ENCODE data around the gene IL2RA. TPM values are rescaled to one million over a fixed set of nuclear protein-coding genes. Genes with fewer than 3 reads are reported as not detected.

The IL2RA gene
- total RNA-seq, 1 experiment from 2014 or later, result not detected

DNA sequence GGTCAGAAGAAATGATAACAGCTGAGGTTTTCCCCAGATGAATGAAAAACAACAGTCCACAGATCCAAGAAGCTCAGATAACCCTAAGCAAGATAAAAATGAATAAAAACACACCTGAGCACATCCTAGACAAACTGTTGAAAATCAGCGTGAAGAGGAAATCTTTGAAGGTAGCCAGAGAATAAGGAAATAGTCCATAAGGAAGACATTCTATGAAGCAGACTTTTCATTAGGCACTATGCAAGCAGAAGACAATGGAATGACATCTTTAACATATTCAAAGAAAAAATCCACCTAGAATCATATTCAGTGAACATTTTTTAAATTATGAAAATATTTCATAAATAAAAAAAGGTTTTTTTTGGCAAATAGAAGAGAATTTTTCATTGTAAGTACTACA, 69.8 kb downstream of the IL2RA start:
- no peak for TF ChIP-seq EZH2 (IDR thresholded peaks at IDR 0.05; ENCODE audit: borderline replicate concordance, low read depth, low read length, poor library complexity, severe bottlenecking)
- TF ChIP-seq, protein P1, sequence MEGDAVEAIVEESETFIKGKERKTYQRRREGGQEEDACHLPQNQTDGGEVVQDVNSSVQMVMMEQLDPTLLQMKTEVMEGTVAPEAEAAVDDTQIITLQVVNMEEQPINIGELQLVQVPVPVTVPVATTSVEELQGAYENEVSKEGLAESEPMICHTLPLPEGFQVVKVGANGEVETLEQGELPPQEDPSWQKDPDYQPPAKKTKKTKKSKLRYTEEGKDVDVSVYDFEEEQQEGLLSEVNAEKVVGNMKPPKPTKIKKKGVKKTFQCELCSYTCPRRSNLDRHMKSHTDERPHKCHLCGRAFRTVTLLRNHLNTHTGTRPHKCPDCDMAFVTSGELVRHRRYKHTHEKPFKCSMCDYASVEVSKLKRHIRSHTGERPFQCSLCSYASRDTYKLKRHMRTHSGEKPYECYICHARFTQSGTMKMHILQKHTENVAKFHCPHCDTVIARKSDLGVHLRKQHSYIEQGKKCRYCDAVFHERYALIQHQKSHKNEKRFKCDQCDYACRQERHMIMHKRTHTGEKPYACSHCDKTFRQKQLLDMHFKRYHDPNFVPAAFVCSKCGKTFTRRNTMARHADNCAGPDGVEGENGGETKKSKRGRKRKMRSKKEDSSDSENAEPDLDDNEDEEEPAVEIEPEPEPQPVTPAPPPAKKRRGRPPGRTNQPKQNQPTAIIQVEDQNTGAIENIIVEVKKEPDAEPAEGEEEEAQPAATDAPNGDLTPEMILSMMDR (conservative IDR thresholded peaks at IDR 0.05; ENCODE audit: low read depth, low read length), result no peak
- ChIA-PET CTCF (no interaction called here), POLR2A (ENCODE audit: low non-redundant PET) (no interaction called here)
- Histone ChIP-seq H3K9me3 (ENCODE audit: low read depth, low read length, poor library complexity, severe bottlenecking) (peaks cover 4% of the 10 kb centered on the region), H3K36me3 (ENCODE audit: insufficient read depth, low read length, poor library complexity, severe bottlenecking) (no peaks in the 10 kb centered on the region), H3K4me1 (ENCODE audit: insufficient read depth, low read length, poor library complexity, severe bottlenecking) (no peaks in the 10 kb centered on the region), H3K27me3 (replicated peaks; ENCODE audit: insufficient read depth, low read depth, low read length, poor library complexity) (peaks cover 11% of the 10 kb centered on the region), H3K4me3 (ENCODE audit: low read depth, low read length, poor library complexity, severe bottlenecking) (no peak overlapping the region), H3K27ac (ENCODE audit: low read depth, low read length, poor library complexity, severe bottlenecking) (no peak overlapping the region)
- intact Hi-C loops (cut with micrococcal nuclease; ENCODE audit: unreplicated experiment), result no loop called here
- no TSS peak for BruUV-seq (replicated peaks)
- no peak for DNase-seq (ENCODE audit: low spot score)

DNA sequence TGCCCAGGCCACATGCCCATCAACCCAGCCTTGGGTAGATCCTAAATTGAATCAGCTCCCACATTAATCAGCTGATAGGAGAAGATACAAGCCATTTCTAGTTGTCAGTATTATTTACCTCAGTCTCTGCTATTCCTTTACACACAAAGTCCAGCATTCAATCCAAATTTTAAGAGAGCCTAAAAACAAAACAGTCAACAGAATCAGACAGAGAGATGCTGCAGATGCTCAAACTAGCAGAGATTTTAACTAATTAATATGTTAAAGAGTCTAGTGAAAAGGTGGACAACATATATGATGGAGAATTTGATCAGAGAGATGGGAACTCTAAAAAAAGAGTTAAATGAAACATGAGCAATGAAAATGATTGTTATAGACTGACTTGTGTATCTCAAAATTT, 70.5 kb downstream of the IL2RA start:
- peaks cover 4% of the 10 kb centered on the region for H3K9me3 ChIP-seq (ENCODE audit: low read depth, low read length, poor library complexity, severe bottlenecking)
- intact Hi-C loops (cut with micrococcal nuclease; ENCODE audit: unreplicated experiment), result no loop called here
- H3K36me3 ChIP-seq (ENCODE audit: insufficient read depth, low read length, poor library complexity, severe bottlenecking), result no peaks in the 10 kb centered on the region
- CTCF ChIA-PET, result no interaction called here
- H3K4me3 ChIP-seq (ENCODE audit: low read depth, low read length, poor library complexity, severe bottlenecking), result no peak overlapping the region
- DNase-seq (ENCODE audit: low spot score), result no peak
- peaks cover 4% of the 10 kb centered on the region for H3K27me3 ChIP-seq (replicated peaks; ENCODE audit: insufficient read depth, low read depth, low read length, poor library complexity)
- TF ChIP-seq EZH2 (IDR thresholded peaks at IDR 0.05; ENCODE audit: borderline replicate concordance, low read depth, low read length, poor library complexity, severe bottlenecking), result no peak
- TF ChIP-seq, protein P1 (conservative IDR thresholded peaks at IDR 0.05; ENCODE audit: low read depth, low read length), result no peak
- H3K4me1 ChIP-seq (ENCODE audit: insufficient read depth, low read length, poor library complexity, severe bottlenecking), result no peaks in the 10 kb centered on the region
- BruUV-seq (replicated peaks), result no TSS peak
- no peak overlapping the region for H3K27ac ChIP-seq (ENCODE audit: low read depth, low read length, poor library complexity, severe bottlenecking)
- POLR2A ChIA-PET (ENCODE audit: low non-redundant PET), result no interaction called here

DNA sequence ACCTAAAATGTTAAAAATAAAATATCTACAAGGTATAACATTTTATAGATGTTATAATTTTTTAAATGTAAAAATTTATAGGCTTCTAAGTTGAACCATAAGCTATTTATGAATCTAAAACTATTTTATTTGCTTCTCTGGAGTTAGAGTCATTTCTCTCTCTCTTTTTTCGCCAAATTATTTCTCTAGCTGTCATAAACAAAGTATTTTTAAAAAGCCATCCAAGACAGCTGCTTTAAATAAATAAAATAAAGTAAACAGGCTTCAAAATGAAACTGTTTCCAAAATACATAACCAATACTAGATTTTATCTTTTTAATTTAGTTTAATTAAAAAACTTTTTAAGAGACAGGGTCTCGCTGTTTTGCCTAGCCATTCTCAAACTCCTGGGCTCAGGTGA, 72.4 kb downstream of the IL2RA start:
- POLR2A ChIA-PET (ENCODE audit: low non-redundant PET), result no interaction called here

More for the DNA sequence above, 72.4 kb downstream of the IL2RA start:
- peaks cover 4% of the 10 kb centered on the region for H3K9me3 ChIP-seq (ENCODE audit: low read depth, low read length, poor library complexity, severe bottlenecking)
- intact Hi-C loops (cut with micrococcal nuclease; ENCODE audit: unreplicated experiment), result no loop called here
- CTCF ChIA-PET, result no interaction called here
- DNase-seq (ENCODE audit: low spot score), result no peak
- no peaks in the 10 kb centered on the region for H3K4me1 ChIP-seq (ENCODE audit: insufficient read depth, low read length, poor library complexity, severe bottlenecking)
- TF ChIP-seq, protein P1 (conservative IDR thresholded peaks at IDR 0.05; ENCODE audit: low read depth, low read length), result no peak
- no peak for TF ChIP-seq EZH2 (IDR thresholded peaks at IDR 0.05; ENCODE audit: borderline replicate concordance, low read depth, low read length, poor library complexity, severe bottlenecking)
- no TSS peak for BruUV-seq (replicated peaks)
- no peaks in the 10 kb centered on the region for H3K27me3 ChIP-seq (replicated peaks; ENCODE audit: insufficient read depth, low read depth, low read length, poor library complexity)
- no peak overlapping the region for H3K4me3 ChIP-seq (ENCODE audit: low read depth, low read length, poor library complexity, severe bottlenecking)
- no peak overlapping the region for H3K27ac ChIP-seq (ENCODE audit: low read depth, low read length, poor library complexity, severe bottlenecking)
- no peaks in the 10 kb centered on the region for H3K36me3 ChIP-seq (ENCODE audit: insufficient read depth, low read length, poor library complexity, severe bottlenecking)

Measured in A673 (cell line).